Keratinocyte (primary cell): ENCODE measurements around the gene CCDC92B. TPM values are rescaled to one million over a fixed set of nuclear protein-coding genes. Genes with fewer than 3 reads are reported as not detected.

Experiments used
- DNase-seq: peaks from one replicate; pipeline ENCODE4 v3.0.0-alpha.2; 2011; ENCODE audit warnings: low read depth, missing footprints, low spot score
- FAIRE-seq: peaks from 2 replicates; lab custom pipeline; 2011; peaks lifted over from hg19 to GRCh38; lab: Jason Lieb, UNC
- H2AFZ ChIP-seq: 2 replicates; pipeline ENCODE4 v1.6.0; 2012; ENCODE audit warnings: low read length, control low read depth, inconsistent platforms; ENCODE audit not compliant: control insufficient read depth
- H3K27ac ChIP-seq: 2 replicates; pipeline ENCODE4 v1.5.1; 2011; ENCODE audit warnings: low read length; ENCODE audit not compliant: control insufficient read depth, insufficient read depth
- H3K27me3 ChIP-seq: 3 replicates; pipeline ENCODE4 v1.6.0; 2011; ENCODE audit warnings: low read length; ENCODE audit not compliant: control insufficient read depth, insufficient read depth; ENCODE audit errors: extremely low read depth
- H3K36me3 ChIP-seq, 2 experiments: 2 replicates in 1 of 2; 3 replicates in 1 of 2; pipeline ENCODE4 v1.5.1; 2011; ENCODE audit warnings: low read length in 2 of 2, mild to moderate bottlenecking in 1 of 2; ENCODE audit not compliant: control insufficient read depth in 2 of 2, insufficient read depth in 2 of 2; ENCODE audit errors: extremely low read depth in 1 of 2
- H3K4me1 ChIP-seq: 3 replicates; pipeline ENCODE4 v1.5.1; 2011; ENCODE audit warnings: low read length; ENCODE audit not compliant: control insufficient read depth, insufficient read depth; ENCODE audit errors: extremely low read depth
- H3K4me2 ChIP-seq: 3 replicates; pipeline ENCODE4 v1.6.0; 2011; ENCODE audit warnings: low read depth, low read length; ENCODE audit not compliant: control insufficient read depth, insufficient read depth; ENCODE audit errors: extremely low read depth
- H3K4me3 ChIP-seq, 3 experiments: fragments of 200-600 bp in 1 of 3; sonication (generic) in 1 of 3; 2 replicates in 2 of 3; 3 replicates in 1 of 3; pipeline ENCODE4 v1.5.1; 2011 to 2016; ENCODE audit warnings: low read length in 3 of 3, mild to moderate bottlenecking in 3 of 3, control low read depth in 2 of 3, inconsistent platforms in 1 of 3, low read depth in 1 of 3, mixed read lengths in 1 of 3, mixed run types in 1 of 3, moderate library complexity in 1 of 3; ENCODE audit not compliant: control insufficient read depth in 2 of 3, insufficient read depth in 2 of 3; ENCODE audit errors: extremely low read depth in 1 of 3
- H3K79me2 ChIP-seq: 2 replicates; pipeline ENCODE4 v1.6.0; 2012; ENCODE audit warnings: low read length; ENCODE audit not compliant: control insufficient read depth, insufficient read depth
- H3K9ac ChIP-seq: 3 replicates; pipeline ENCODE4 v1.6.0; 2011; ENCODE audit warnings: low read length; ENCODE audit not compliant: control insufficient read depth, insufficient read depth; ENCODE audit errors: extremely low read depth
- H3K9me1 ChIP-seq: 3 replicates; pipeline ENCODE4 v1.6.0; 2011; ENCODE audit warnings: low read length; ENCODE audit not compliant: control insufficient read depth, insufficient read depth; ENCODE audit errors: extremely low read depth
- H3K9me3 ChIP-seq: 2 replicates; pipeline ENCODE4 v1.5.1; 2012; ENCODE audit warnings: low read depth, low read length; ENCODE audit not compliant: control insufficient read depth
- H4K20me1 ChIP-seq: 3 replicates; pipeline ENCODE4 v1.6.0; 2011; ENCODE audit warnings: low read length; ENCODE audit not compliant: control insufficient read depth, insufficient read depth; ENCODE audit errors: extremely low read depth
- EZH2 ChIP-seq: IDR thresholded peaks from one replicate; pipeline ENCODE4 v1.6.1; 2012; ENCODE audit warnings: inconsistent platforms, mild to moderate bottlenecking, low read length, moderate library complexity
- dilution Hi-C: fragments of 300-500 bp; cut with MboI; formaldehyde crosslinking; loops from one replicate; pipeline ENCODE4 v1.7.0; 2020; ENCODE audit warnings: low sequenced_read_pairs; ENCODE audit not compliant: extremely low pct_ligation_motif_present
- polyA plus RNA-seq, 5 experiments: library from polyadenylated mRNA; depleted of rRNA in 3 of 5; stranded (reverse) in 3 of 5; stranded (forward) in 1 of 5; unstranded in 1 of 5; fragments of >200 nt; gene quantifications; 1 replicate in 1 of 5; 2 replicates in 3 of 5; 3 replicates in 1 of 5; pipeline versions ENCODE4 v1.2.1 to v1.2.3, GENCODE V29; 2011 to 2012; ENCODE audit warnings: missing spikeins in 2 of 5, low read depth in 1 of 5, low replicate concordance in 1 of 5
- TF ChIP-seq, protein P1 (sequence below), 3 experiments: IDR thresholded peaks in 1 of 3; conservative IDR thresholded peaks in 1 of 3; optimal IDR thresholded peaks in 1 of 3; 2 replicates in 2 of 3; 3 replicates in 1 of 3; pipeline versions ENCODE3 to v1.5.1; 2011; ENCODE audit warnings: low read length in 3 of 3, mild to moderate bottlenecking in 3 of 3, moderate library complexity in 2 of 3, control low read depth in 1 of 3, inconsistent platforms in 1 of 3; ENCODE audit not compliant: insufficient read depth in 2 of 3; ENCODE audit errors: extremely low read depth in 1 of 3

The CCDC92B gene
- polyA plus RNA-seq, 1 donor (not counting 4 experiments of a cell fraction or from before 2014, with no cell fraction given) = not detected

DNA sequence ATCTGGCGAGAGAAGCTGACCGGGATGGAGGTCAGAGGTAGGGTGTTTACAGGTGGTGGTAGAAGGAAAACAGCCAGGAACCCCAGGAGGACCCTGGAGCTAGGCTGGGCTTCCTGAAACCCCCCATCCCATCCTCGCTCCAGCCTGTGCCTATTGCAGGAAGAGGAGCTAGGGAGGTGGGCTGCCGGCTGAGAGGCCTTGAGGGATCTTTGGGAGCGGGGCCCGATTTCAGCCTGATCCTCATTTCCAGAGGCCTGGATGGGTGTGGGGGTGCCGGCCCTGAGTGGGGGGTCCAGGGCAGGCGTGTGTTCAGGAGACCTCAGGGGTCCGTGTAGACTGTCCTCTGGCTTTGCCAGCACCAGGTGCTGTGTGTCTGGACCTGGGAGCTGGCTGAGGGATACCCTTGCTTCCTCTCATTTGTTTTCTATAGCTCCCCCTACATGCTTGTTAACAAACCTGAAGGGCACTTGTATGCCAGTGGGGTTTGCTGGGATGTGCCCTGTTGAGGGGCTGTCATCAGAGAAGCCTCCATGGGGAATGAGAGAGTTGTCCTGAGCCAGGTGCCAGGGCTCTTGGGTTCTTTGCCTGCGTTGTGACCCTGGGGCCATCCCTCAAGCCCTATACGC, 27.9 kb upstream of the CCDC92B start:
- no peaks in the 10 kb centered on the region for H3K9me3 ChIP-seq
- FAIRE-seq (no peak), DNase-seq (no peak)
- no peaks in the 10 kb centered on the region for H3K79me2 ChIP-seq
- H3K9ac ChIP-seq = no peak overlapping the region
- peak overlapping the region in 1 of 3 experiments; percentile 45 for H3K4me3 ChIP-seq
- TF ChIP-seq EZH2 = peak; percentile 76
- TF ChIP-seq, protein P1, sequence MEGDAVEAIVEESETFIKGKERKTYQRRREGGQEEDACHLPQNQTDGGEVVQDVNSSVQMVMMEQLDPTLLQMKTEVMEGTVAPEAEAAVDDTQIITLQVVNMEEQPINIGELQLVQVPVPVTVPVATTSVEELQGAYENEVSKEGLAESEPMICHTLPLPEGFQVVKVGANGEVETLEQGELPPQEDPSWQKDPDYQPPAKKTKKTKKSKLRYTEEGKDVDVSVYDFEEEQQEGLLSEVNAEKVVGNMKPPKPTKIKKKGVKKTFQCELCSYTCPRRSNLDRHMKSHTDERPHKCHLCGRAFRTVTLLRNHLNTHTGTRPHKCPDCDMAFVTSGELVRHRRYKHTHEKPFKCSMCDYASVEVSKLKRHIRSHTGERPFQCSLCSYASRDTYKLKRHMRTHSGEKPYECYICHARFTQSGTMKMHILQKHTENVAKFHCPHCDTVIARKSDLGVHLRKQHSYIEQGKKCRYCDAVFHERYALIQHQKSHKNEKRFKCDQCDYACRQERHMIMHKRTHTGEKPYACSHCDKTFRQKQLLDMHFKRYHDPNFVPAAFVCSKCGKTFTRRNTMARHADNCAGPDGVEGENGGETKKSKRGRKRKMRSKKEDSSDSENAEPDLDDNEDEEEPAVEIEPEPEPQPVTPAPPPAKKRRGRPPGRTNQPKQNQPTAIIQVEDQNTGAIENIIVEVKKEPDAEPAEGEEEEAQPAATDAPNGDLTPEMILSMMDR (optimal IDR thresholded peaks at IDR 0.05 in 1 of 3, IDR thresholded peaks at IDR 0.05 in 1 of 3, conservative IDR thresholded peaks at IDR 0.05 in 1 of 3; ENCODE audit: extremely low read depth in 1 of 3, insufficient read depth in 2 of 3, low read length in 3 of 3) = no peak
- peaks cover 3% of the 10 kb centered on the region for H3K4me1 ChIP-seq
- H3K27ac ChIP-seq = no peak overlapping the region
- H4K20me1 ChIP-seq = no peaks in the 10 kb centered on the region
- peak overlapping the region; percentile 60 for H3K4me2 ChIP-seq
- H3K36me3 ChIP-seq = no peaks in the 10 kb centered on the region
- H2AFZ ChIP-seq = peak overlapping the region; percentile 65
- H3K27me3 ChIP-seq = peaks cover 39% of the 10 kb centered on the region
- dilution Hi-C loops = no loop called here
- no peaks in the 10 kb centered on the region for H3K9me1 ChIP-seq

DNA sequence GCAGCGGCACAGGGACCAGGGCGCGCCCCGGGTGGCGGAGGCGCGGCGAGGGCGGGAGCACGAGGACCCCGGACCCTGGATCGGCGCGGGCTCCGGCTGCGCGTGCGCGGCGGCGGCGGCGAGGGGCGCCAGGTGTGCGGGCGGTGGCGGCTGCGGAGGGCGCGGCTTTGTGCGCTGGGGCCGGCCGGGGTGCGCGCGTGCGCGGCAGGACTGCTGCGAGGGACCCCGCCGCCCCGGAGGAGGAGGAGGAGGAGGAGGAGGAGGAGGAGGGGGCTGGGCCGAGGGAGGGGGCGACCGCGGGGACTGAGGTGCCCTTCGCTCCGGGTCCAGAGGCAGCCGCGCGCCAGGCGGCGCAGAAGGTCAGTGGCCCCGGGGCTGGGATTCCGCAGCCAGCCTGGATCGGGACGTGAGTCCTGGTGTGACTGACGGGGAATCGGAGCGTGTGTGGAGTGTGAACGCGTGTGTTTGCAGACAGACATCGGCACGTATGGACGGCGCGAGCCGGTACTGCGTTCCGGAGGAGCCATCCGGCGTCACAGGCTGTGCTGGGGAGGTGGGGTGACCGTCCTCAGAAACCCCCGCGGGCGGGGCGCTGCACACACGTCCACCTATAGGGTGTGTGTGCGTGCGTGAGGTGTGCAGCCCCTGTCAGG, 27.3 kb upstream of the CCDC92B start:
- FAIRE-seq = no peak

More for the DNA sequence above, 27.3 kb upstream of the CCDC92B start:
- Histone ChIP-seq H4K20me1 (no peaks in the 10 kb centered on the region), H3K27ac (no peak overlapping the region), H2AFZ (peak overlapping the region; percentile 65), H3K27me3 (peaks cover 39% of the 10 kb centered on the region), H3K4me2 (peak overlapping the region; percentile 60), H3K9me3 (no peaks in the 10 kb centered on the region), H3K4me1 (peaks cover 3% of the 10 kb centered on the region), H3K36me3 (no peaks in the 10 kb centered on the region), H3K9ac (no peak overlapping the region), H3K4me3 (peak overlapping the region; percentile 15 to 45 (median 25)), H3K79me2 (no peaks in the 10 kb centered on the region), H3K9me1 (no peaks in the 10 kb centered on the region)
- DNase-seq = no peak
- TF ChIP-seq, protein P1 (optimal IDR thresholded peaks at IDR 0.05 in 1 of 3, IDR thresholded peaks at IDR 0.05 in 1 of 3, conservative IDR thresholded peaks at IDR 0.05 in 1 of 3; ENCODE audit: extremely low read depth in 1 of 3, insufficient read depth in 2 of 3, low read length in 3 of 3) = no peak
- no peak for TF ChIP-seq EZH2
- dilution Hi-C loops = no loop called here
